ENCODE data around the gene WIPF2.
"Not testable (repeated sequence)": the region's sequence is repeated elsewhere in the genome, so short reads cannot be mapped to it uniquely, and the experiment has no call there.

Gene WIPF2

DNA sequence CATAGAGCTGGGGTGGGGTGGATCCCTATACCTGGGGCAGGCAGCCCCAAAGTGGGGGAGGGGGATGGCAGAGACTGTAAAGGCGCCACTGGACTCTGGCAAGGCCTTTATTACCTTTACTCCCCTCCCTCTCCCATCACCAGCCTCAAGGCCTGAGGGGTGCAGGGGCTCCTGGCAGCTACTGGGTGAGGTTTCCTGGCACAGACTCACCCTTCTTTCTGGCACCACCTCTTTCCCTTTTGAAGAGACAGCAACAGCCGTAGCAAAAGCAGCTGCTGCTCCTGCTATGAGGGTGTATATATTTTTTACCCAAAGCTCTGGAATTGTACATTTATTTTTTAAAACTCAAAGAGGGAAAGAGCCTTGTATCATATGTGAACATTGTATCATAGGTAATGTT is 24.3 kb upstream of the WIPF2 start:
- FAIRE-seq, result no peak

DNA sequence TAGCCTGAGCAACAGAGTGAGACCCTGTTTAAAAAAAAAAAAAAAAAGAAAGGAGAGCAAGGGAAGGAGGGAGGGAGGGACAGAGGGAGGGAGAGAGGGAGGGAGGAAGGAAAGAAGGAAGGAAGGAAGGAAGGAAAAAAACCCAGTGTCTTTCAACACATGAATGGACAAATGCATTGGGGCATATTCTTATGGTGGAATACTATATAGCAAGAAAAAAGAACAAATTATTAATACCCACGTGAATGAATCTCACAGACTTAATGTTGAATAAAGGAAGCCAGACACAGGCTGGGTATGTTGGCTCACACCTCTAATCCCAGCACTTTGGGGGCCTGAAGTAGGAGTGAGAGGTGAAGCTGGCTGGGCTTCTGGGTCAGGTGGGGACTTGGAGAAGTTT is 21.6 kb upstream of the WIPF2 start:
- no peak for FAIRE-seq

- FAIRE-seq, result not testable (repeated sequence)
Measured at GRCh38 chr17:40197965-40198456, 21.1 kb upstream of the WIPF2 start.

DNA sequence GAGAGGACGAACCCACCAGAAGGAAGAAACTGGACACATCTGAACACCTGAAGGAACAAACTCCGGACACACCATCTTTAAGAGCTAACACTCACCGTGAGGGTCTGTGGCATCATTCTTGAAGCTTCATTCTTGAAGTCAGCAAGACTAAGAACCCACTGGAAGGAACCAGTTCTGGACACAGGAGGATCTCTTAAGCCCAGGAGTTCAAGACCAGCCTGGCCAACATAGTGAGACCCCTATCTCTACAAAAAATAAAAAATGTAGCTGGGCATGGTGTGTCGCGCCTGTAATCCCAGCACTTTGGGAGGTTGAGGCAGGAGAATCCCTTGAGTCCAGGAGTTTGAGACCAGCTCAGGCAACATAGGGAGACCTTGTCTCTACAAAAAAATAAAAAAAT is 20.5 kb upstream of the WIPF2 start:
- no peak for FAIRE-seq

GRCh38 chr17:40203131-40203530 is 16.0 kb upstream of the WIPF2 start:
- no peak for FAIRE-seq

DNA sequence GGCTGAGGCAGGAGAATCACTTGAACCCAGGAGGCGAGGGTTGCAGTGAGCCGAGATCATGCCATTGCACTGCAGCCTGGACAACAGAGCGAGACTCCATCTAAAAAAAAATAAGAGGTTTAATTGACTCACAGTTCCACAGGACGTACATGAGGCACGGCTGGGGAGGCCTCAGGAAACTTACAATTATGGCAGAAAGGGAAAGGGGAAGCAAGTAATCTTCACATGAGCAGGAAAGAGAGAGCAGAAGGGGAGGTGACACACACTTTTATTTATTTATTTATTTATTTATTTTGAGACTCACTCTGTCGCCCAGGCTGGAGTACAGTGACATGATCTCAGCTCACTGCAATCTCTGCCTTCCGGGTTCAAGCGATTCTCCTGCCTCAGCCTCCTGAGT is 12.9 kb upstream of the WIPF2 start:
- FAIRE-seq, result not testable (repeated sequence)

- no peak for FAIRE-seq
Measured at GRCh38 chr17:40209404-40210093, 9.6 kb upstream of the WIPF2 start.

DNA sequence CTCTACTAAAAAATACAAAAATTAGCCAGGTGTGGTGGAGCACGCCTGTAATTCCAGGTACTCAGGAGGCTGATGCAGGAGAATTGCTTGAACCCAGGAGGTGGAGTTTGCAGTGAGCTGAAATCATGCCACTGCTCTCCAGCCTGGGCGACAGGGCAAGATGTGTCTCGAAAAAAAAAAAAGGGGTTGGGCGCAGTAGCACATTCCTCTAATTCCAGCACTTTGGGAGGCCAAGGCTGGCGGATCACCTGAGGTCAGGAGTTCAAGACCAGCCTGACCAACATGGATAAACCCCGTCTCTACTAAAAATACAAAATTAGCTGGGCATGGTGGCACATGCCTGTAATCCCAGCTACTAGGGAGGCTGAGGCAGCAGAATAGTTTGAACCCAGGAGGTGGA is 5.2 kb upstream of the WIPF2 start:
- not testable (repeated sequence) for FAIRE-seq

DNA sequence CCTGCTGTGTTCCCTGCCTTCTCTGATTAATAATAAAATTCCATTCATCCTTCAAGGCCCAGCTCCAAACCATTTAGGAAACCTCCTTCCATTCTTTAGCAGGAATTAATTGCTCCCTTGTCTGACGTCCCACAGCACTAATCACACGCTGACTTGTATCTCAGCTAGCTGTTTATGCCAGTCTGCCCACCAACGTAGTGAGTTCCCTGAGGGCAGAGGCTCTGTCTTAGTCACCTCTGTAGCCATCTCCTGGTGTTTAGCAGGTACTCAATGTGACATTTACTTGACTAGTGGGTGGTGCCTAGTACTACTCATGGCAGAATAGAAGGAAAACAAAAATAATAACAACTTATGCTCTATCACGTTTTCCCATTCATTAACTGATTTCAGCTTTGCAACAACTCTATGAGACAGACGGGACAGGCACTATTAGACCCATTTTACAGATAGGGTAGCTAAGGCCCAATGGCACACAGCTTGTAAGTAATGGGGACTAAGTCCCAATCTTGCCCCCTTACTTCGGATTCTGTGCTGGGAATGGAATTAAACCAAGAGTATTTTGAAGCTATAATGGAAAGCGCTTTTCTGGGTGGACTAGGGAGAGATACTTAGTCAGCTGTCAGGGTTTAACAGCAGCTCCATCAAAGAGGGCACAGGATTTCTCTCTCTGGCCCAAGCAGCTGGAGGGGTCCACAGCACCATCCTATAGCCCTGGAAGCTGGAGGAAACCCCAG is 931 bp upstream of the WIPF2 start:
- FAIRE-seq, result no peak

GRCh38 chr17:40219594-40220338 is 662 bp downstream of the WIPF2 start:
- no peak for FAIRE-seq

GRCh38 chr17:40224718-40225550 is 5.8 kb downstream of the WIPF2 start:
- FAIRE-seq, result no peak

GRCh38 chr17:40229146-40229545 is 10.0 kb downstream of the WIPF2 start:
- not testable (repeated sequence) for FAIRE-seq

DNA sequence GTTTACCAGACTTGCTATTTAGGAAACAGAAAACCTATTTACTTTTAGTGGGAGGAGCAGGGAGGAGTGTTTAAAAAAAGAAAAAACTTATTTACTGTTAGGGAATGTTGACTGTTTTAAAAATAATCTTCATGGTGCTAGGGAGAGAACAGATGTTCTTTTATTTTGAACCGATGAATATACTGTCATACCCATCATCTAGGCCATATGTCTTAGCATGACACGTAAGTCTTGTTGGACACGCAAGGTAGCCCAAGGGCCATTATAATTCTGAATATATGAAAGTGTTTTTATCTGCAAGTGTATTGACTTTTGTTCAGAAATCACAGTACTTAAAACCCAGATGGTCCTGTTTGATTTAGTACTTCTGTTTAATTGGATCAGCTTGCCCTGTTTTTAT is 11.6 kb downstream of the WIPF2 start:
- FAIRE-seq, result no peak

DNA sequence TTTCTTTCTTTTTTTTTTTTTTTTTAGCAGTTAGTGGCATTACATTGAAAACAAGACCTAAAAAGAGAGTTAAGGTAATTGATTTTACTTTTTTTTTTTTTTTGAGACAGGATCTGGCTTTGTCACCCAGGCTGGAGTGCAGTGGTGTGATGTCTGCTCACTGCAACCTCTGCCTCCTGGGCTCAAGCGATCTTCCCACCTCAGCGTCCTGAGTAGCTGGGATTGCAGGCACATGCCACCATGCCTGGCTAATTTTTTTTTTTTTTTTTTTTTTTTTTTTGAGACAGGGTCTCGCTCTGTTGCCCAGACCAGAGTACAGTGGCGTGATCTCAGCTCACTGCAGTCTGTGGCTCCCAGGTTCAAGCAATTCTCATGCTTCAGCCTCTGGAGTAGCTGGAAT is 12.8 kb downstream of the WIPF2 start:
- FAIRE-seq, result not testable (repeated sequence)

GRCh38 chr17:40241252-40241834 is 22.2 kb downstream of the WIPF2 start:
- no peak for FAIRE-seq

- no peak for FAIRE-seq
Measured at GRCh38 chr17:40242774-40243173, 23.7 kb downstream of the WIPF2 start.

DNA sequence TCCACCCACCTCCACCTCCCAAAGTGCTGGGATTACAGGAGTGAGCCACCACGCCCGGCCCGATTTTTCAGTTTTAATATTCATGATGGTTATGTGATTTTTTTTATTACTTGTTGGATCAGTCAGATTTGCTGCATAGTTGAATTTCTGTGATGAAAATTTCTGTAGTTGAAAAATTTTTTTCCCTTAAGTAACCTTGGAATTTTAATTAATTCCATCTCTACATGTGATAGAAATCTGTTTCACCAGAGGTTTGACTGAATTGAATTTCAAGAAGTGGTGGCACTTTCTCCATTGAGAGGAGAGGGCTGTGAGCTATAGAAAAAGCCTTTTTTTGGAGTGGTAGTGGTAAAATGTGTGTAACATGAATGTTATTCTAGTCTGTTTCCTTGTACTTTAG is 24.7 kb downstream of the WIPF2 start:
- FAIRE-seq, result no peak

DNA sequence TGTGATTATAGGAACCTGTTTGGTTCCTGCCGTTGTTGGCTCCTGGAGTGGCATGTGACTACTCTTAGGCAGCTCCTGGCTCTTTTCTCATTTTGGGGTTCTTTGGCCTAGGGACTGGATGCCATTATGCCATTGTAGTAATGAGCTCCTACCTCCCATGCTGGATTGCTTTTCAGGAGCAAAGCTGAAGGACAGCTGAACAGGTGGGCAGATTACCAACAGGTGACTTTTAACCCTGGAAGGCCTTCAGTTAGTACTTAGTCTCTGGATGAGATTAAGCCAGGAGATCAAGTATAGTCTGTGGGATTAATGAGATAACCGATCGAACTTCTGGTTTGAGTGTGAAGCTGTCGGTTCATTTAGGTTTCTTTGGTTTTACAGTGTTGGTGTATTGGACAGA is 25.2 kb downstream of the WIPF2 start:
- FAIRE-seq, result no peak

- no peak for FAIRE-seq
Measured at GRCh38 chr17:40247926-40248495, 28.9 kb downstream of the WIPF2 start.

DNA sequence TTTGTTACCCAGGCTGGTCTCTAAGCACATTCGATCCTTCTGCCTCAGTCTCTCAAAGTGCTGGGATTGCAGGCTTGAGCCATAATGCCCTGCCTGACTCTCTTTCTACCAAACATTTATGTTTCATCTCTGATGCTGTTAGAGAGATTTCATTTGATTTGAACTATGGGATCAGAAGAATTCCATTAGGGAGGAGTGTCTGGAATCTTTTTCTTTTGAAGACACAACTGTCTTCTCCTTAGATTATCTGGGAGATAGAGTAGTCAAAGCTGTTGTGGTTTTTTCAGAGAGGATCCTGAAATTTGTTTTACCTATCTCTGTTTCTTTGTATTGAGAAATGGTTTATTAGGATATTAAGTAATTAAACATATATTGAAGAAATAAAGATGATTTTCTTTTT is 29.4 kb downstream of the WIPF2 start:
- FAIRE-seq, result no peak

- no peak for FAIRE-seq
Measured at GRCh38 chr17:40251576-40251975, 32.5 kb downstream of the WIPF2 start.

DNA sequence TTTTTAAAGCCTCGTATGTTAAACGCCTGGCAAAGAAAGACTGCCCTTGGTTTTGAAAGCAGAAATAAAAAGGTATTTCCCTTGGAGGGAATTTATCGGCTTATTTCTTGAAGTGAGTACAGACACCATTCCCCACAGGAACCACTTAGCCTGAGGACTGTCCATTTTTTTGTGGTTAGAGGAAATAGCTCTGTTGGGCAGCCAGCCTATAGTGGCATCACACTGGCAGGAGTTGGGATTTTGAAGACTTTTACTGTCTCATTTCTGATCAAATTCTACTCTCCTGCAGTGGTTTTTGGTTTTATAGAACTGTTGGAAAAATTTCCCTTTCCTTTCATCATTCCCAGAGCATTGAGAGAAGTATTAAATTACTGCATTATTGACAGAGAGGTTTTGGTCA is 34.5 kb downstream of the WIPF2 start:
- FAIRE-seq, result no peak
